MCF 10A (cell line): Measurements from ENCODE around the gene YPEL2. TPM values are rescaled to one million over a fixed set of nuclear protein-coding genes. Genes with fewer than 3 reads are reported as not detected.

Source experiments
- BruUV-seq: library from RNA; stranded (reverse); fragments of 400-500 nt; replicated peaks from 2 replicates; lab custom pipeline; 2021; lab: Mats Ljungman, UMichigan
- CTCF ChIA-PET: fragments of 300-600 bp; sonication (Branson Sonifier 250); formaldehyde crosslinking; extraction: SDS; loops from one replicate; lab custom pipeline; 2021; ENCODE audit warnings: antibody characterized with exemption, inconsistent platforms; lab: Yijun Ruan, JAX
- POLR2A ChIA-PET: fragments of 300-600, 350-650 bp; sonication (Branson Sonifier 250); formaldehyde crosslinking; extraction: SDS; loops from one replicate; lab custom pipeline; 2020; ENCODE audit warnings: antibody characterized with exemption, inconsistent platforms; lab: Yijun Ruan, JAX
- DNase-seq: peaks from one replicate; pipeline ENCODE4 v3.0.0-alpha.2; 2018; ENCODE audit not compliant: unreplicated experiment
- H3K27ac Mint-ChIP-seq: one replicate; pipeline ENCODE4 v1.8.0; 2022; ENCODE audit warnings: mild to moderate bottlenecking, low read depth, mixed read lengths; ENCODE audit not compliant: unreplicated experiment
- H3K27me3 Mint-ChIP-seq: one replicate; pipeline ENCODE4 v1.8.0; 2022; ENCODE audit warnings: mixed read lengths; ENCODE audit not compliant: insufficient read depth, unreplicated experiment
- H3K36me3 Mint-ChIP-seq: one replicate; pipeline ENCODE4 v1.8.0; 2022; ENCODE audit warnings: mild to moderate bottlenecking, moderate library complexity, mixed read lengths; ENCODE audit not compliant: insufficient read depth, unreplicated experiment
- H3K4me1 Mint-ChIP-seq: one replicate; pipeline ENCODE4 v1.8.0; 2022; ENCODE audit warnings: mixed read lengths; ENCODE audit not compliant: insufficient read depth, unreplicated experiment
- H3K4me3 Mint-ChIP-seq: one replicate; pipeline ENCODE4 v1.8.0; 2022; ENCODE audit warnings: mild to moderate bottlenecking, moderate library complexity, mixed read lengths; ENCODE audit not compliant: unreplicated experiment
- H3K9me3 Mint-ChIP-seq: one replicate; pipeline ENCODE4 v1.8.0; 2022; ENCODE audit warnings: mixed read lengths; ENCODE audit not compliant: unreplicated experiment
- intact Hi-C: fragments of 100-400 bp; cut with micrococcal nuclease; formaldehyde crosslinking; loops from 2 replicates; pipeline ENCODE4 v1.14.1; 2022
- total RNA-seq: library from RNA; stranded (reverse); gene quantifications from 2 replicates; pipeline ENCODE4 v1.2.3, GENCODE V29; 2022
- TF ChIP-seq, protein P1 (sequence below): fragments of 200-600 bp; IDR thresholded peaks from one replicate; pipeline ENCODE4 v1.8.0; 2022; ENCODE audit warnings: antibody characterized with exemption, mild to moderate bottlenecking; ENCODE audit not compliant: unreplicated experiment

The YPEL2 gene
- total RNA-seq, 1 experiment from 2014 or later, result 2.1 TPM

DNA sequence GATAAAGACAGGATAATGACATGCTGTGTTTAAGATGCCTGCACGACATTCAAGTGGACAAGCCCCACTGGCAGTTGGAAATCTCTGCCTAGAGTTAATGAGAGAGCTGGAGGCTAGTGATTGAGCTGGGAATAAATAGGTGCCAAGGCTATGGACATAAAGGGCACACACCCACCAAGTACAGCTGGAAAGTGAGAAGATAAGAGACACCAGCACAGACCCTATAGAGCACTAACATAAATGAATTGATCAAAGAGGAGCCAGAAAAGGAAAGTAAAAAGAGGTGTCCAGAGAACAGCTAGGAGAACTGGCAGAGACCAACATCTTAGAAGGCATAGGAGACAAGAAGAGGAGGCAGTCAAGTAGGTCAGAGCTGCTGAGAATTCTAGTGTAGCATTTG, 101.2 kb downstream of the YPEL2 start:
- H3K9me3 Mint-ChIP-seq, result no peaks in the 10 kb centered on the region
- no TSS peak for BruUV-seq
- peaks cover 29% of the 10 kb centered on the region for H3K4me1 Mint-ChIP-seq
- no peaks in the 10 kb centered on the region for H3K27me3 Mint-ChIP-seq
- CTCF ChIA-PET, result interaction anchor here (1.5 to 3.0 kb wide), 2 partner anchors 9 to 103 kb away, joined by 5 to 13 read pairs; no protein-coding TSS in a partner anchor
- TF ChIP-seq, protein P1, sequence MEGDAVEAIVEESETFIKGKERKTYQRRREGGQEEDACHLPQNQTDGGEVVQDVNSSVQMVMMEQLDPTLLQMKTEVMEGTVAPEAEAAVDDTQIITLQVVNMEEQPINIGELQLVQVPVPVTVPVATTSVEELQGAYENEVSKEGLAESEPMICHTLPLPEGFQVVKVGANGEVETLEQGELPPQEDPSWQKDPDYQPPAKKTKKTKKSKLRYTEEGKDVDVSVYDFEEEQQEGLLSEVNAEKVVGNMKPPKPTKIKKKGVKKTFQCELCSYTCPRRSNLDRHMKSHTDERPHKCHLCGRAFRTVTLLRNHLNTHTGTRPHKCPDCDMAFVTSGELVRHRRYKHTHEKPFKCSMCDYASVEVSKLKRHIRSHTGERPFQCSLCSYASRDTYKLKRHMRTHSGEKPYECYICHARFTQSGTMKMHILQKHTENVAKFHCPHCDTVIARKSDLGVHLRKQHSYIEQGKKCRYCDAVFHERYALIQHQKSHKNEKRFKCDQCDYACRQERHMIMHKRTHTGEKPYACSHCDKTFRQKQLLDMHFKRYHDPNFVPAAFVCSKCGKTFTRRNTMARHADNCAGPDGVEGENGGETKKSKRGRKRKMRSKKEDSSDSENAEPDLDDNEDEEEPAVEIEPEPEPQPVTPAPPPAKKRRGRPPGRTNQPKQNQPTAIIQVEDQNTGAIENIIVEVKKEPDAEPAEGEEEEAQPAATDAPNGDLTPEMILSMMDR, result no peak
- no peak overlapping the region for H3K4me3 Mint-ChIP-seq
- DNase-seq, result no peak
- no peaks in the 10 kb centered on the region for H3K36me3 Mint-ChIP-seq
- POLR2A ChIA-PET, result interaction anchor here (0.6 to 1.6 kb wide), 4 partner anchors 14 to 277 kb away, joined by 3 to 4 read pairs (median 3); partner anchors contain the start of gene PRR11
- intact Hi-C loops, result no loop called here
- H3K27ac Mint-ChIP-seq, result no peak overlapping the region

DNA sequence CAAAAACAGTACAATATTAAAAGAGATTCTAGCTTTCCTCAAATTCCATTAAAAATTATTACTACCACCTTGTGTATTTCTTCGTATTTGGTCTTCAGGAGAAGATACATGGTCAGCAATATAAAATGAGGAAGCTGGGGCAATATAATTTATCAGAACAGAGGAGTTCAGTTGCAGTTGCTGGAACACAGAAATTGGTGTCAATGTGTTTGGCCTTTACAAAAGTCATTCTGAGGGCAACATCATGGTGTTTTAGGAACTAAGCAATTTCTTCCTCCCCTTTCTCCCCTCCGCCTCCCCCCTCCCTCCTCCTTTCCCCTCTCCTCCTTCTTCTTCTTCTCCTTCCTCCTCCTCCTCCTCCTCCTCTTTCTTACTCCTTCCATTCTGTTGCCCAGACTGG, 102.1 kb downstream of the YPEL2 start:
- no peak for DNase-seq
- BruUV-seq, result no TSS peak
- Mint-ChIP-seq H3K27ac (no peak overlapping the region), H3K36me3 (no peaks in the 10 kb centered on the region), H3K9me3 (no peaks in the 10 kb centered on the region), H3K27me3 (no peaks in the 10 kb centered on the region), H3K4me1 (peaks cover 26% of the 10 kb centered on the region), H3K4me3 (no peak overlapping the region)
- ChIA-PET CTCF (interaction anchor here (1.5 to 3.0 kb wide), 3 partner anchors 8 to 15 kb away, joined by 4 to 13 read pairs (median 5); no protein-coding TSS in a partner anchor), POLR2A (interaction anchor here (0.5 to 2.0 kb wide), 4 partner anchors 102 to 339 kb away, joined by 3 to 6 read pairs (median 5); partner anchors contain the start of gene YPEL2)
- intact Hi-C loops, result no loop called here
- TF ChIP-seq, protein P1, result no peak

DNA sequence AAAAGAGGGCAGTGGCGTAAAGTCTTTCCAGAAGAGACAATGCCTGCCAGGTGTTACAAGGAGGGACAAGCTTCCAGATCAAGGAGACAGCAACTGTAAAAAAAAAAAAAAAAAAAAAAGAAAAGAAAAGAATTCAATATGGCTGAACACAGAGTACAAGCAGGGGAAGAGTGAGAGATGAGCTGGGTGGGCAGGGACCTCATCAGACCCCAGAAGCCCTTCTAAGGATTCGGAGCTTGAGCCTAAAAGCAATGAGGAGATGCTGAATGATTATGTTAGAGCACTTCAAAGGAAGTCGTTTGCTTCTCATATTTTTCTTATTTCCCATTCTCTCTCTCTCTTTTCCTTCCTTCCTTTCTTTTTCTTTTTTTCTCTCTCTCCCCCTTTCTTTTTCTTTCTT, 103.0 kb downstream of the YPEL2 start:
- H3K27ac Mint-ChIP-seq, result peak overlapping the region; percentile 37
- no peaks in the 10 kb centered on the region for H3K36me3 Mint-ChIP-seq
- no peaks in the 10 kb centered on the region for H3K9me3 Mint-ChIP-seq
- no TSS peak for BruUV-seq
- DNase-seq, result no peak
- ChIA-PET CTCF (interaction anchor here (1.0 to 11.9 kb wide), 5 partner anchors 9 to 121 kb away, joined by 3 to 227 read pairs (median 5); no protein-coding TSS in a partner anchor), POLR2A (interaction anchor here (0.6 to 2.0 kb wide), 8 partner anchors 9 to 129 kb away, joined by 3 to 7 read pairs (median 5); partner anchors contain the start of gene YPEL2)
- H3K4me1 Mint-ChIP-seq, result peaks cover 26% of the 10 kb centered on the region
- H3K4me3 Mint-ChIP-seq, result no peak overlapping the region
- intact Hi-C loops, result no loop called here
- TF ChIP-seq, protein P1, result no peak
- no peaks in the 10 kb centered on the region for H3K27me3 Mint-ChIP-seq

DNA sequence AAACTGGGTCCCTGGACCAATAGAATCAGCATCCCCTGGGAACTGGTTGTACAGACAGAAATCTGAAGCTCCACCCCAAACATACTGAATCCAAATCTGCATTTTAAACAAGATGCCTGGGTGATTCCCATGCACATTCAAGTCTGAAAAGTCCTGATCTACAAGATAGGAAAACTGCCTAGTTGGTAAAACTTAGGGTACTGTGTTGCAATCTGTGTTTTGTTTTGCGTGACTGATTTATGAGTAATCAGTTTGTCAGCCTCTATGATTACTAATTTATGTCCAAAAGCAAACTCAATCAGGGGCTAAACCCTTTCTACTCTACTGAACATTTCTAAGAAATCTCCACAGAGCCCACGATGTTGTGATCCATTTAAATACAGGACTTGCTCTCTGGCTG, 103.8 kb downstream of the YPEL2 start:
- Mint-ChIP-seq H3K27ac (peak overlapping the region; percentile 37), H3K27me3 (no peaks in the 10 kb centered on the region), H3K4me3 (peak overlapping the region; percentile 10), H3K9me3 (no peaks in the 10 kb centered on the region), H3K4me1 (peaks cover 26% of the 10 kb centered on the region), H3K36me3 (no peaks in the 10 kb centered on the region)
- POLR2A ChIA-PET, result interaction anchor here (0.6 to 2.0 kb wide), 6 partner anchors 10 to 130 kb away, joined by 3 to 7 read pairs (median 5); partner anchors contain the start of gene YPEL2
- intact Hi-C loops, result no loop called here
- DNase-seq, result peak; percentile 85
- CTCF ChIA-PET, result interaction anchor here (0.5 to 11.9 kb wide), 5 partner anchors 10 to 203 kb away, joined by 3 to 227 read pairs (median 5); no protein-coding TSS in a partner anchor
- TF ChIP-seq, protein P1, result no peak
- BruUV-seq, result no TSS peak
